ENCODE results near the gene CLDN12. TPM values are rescaled to one million over a fixed set of nuclear protein-coding genes. Genes with fewer than 3 reads are reported as not detected.

The CLDN12 gene
- total RNA-seq (10 to 100 TPM; 25.3 to 47.6 (median 38.2) TPM), polyA plus RNA-seq (10 to 100 TPM; 12.6 to 38.3 TPM)
- long read RNA-seq, donor 1, transcript CLDN12-201 (3 exons, 3,565 nt) = minor isoform, 6 of 53 reads
- long read RNA-seq, donor 1, transcript CLDN12-213 (4 exons, 1,098 nt) = major isoform, 27 of 53 reads
- long read RNA-seq, donor 1, partial matches to known transcripts = 0 of 53 reads
- long read RNA-seq, donor 1, other reads (novel, unspliced or antisense) = 14 of 53 reads
- long read RNA-seq, donor 2, transcript CLDN12-213 (4 exons, 1,098 nt) = major isoform, 33 of 59 reads
- long read RNA-seq, donor 2, transcript CLDN12-207 (3 exons, 724 nt) = minor isoform, 6 of 59 reads
- long read RNA-seq, donor 2, partial matches to known transcripts = 0 of 59 reads
- long read RNA-seq, donor 2, other reads (novel, unspliced or antisense) = 12 of 59 reads
- long read RNA-seq, donor 3, transcript CLDN12-201 (3 exons, 3,565 nt) = minor isoform, 8 of 113 reads
- long read RNA-seq, donor 3, transcript CLDN12-213 (4 exons, 1,098 nt) = major isoform, 40 of 113 reads
- long read RNA-seq, donor 3, partial matches to known transcripts = 34 of 113 reads
- long read RNA-seq, donor 3, other reads (novel, unspliced or antisense) = 25 of 113 reads

- Histone ChIP-seq H3K27ac (peak within 1 kb of the TSS; percentile 64 to 92 (median 88)), H3K4me1 (peaks cover 0 to 44% (median 26%) of the 10 kb centered on the region in 9 donors), H3K4me3 (peak within 1 kb of the TSS; percentile 50 to 85 (median 64)), H3K27me3 (no peaks in the 10 kb centered on the region), H3K36me3 (peaks cover 0 to 33% (median 13%) of the 10 kb centered on the region in 9 donors), H3K9me3 (peaks cover 0 to 13% (median 0%) of the 10 kb centered on the region in 11 donors)
- TF ChIP-seq, protein P1, sequence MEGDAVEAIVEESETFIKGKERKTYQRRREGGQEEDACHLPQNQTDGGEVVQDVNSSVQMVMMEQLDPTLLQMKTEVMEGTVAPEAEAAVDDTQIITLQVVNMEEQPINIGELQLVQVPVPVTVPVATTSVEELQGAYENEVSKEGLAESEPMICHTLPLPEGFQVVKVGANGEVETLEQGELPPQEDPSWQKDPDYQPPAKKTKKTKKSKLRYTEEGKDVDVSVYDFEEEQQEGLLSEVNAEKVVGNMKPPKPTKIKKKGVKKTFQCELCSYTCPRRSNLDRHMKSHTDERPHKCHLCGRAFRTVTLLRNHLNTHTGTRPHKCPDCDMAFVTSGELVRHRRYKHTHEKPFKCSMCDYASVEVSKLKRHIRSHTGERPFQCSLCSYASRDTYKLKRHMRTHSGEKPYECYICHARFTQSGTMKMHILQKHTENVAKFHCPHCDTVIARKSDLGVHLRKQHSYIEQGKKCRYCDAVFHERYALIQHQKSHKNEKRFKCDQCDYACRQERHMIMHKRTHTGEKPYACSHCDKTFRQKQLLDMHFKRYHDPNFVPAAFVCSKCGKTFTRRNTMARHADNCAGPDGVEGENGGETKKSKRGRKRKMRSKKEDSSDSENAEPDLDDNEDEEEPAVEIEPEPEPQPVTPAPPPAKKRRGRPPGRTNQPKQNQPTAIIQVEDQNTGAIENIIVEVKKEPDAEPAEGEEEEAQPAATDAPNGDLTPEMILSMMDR (IDR thresholded peaks at IDR 0.05) = no peak
- 0 to 1% methylated on average over 35 of the region's 35 CpGs for WGBS, 2 donors
- intact Hi-C loops (cut with DNase I) = loop anchor here in 5 of 10 donors (2.0 to 10.0 kb wide), 3 partner anchors 56 to 159 kb away; partner anchors contain the start of genes GTPBP10 (in 4 of the 5) and CFAP69 (in 1 of the 5)
- ATAC-seq (peak; percentile 94 to 98 (median 96)), DNase-seq (peak; percentile 81 to 89)
These were observed at the start of gene CLDN12 for GRCh38 chr7:90403174-90404113. TSS of gene CLDN12 (plus strand) at chr7:90403461. CDS start at chr7:90412677, 9,216 bp downstream.

DNA sequence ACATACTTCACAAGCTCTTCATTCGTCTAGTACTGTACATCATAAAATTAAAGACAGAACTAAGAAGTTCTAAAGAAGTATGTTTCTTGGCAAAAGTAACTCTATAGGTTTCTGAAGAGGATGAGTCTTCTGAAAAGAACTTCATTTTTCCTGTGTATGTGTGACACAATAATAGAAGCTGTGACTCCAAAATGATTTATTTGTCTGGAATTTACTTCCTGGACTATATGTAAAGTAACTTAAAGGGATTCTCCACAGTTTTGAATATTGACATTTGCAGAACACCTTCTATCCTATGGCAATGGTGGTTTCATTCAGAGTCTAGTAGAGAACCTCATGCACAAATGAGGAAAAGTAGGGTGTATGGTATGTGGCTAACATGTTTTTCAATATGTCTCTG lies 19.8 kb upstream of the CLDN12 start:
- no peak for ATAC-seq
- intact Hi-C loops (cut with DNase I) = no loop called here
- WGBS, 2 donors = 91 to 94% methylated on average over 1 of the region's 1 CpG

GRCh38 chr7:90383861-90384260 lies 19.4 kb upstream of the CLDN12 start:
- ATAC-seq (no peak), DNase-seq (no peak)
- Histone ChIP-seq H3K4me3 (no peak overlapping the region), H3K27me3 (no peaks in the 10 kb centered on the region), H3K9me3 (peaks cover 0 to 13% (median 0%) of the 10 kb centered on the region in 11 donors), H3K4me1 (peaks cover 0 to 6% (median 0%) of the 10 kb centered on the region in 9 donors), H3K36me3 (peaks cover 0 to 89% (median 52%) of the 10 kb centered on the region in 9 donors), H3K27ac (no peak overlapping the region)
- 95 to 97% methylated on average over 3 of the region's 3 CpGs for WGBS, 2 donors
- intact Hi-C loops (cut with DNase I) = no loop called here
- TF ChIP-seq, protein P1 (IDR thresholded peaks at IDR 0.05) = no peak

More for the DNA sequence above, 19.8 kb upstream of the CLDN12 start:
- no peak overlapping the region for H3K4me3 ChIP-seq
- DNase-seq = no peak
- H3K4me1 ChIP-seq = peaks cover 0 to 6% (median 0%) of the 10 kb centered on the region in 9 donors
- peaks cover 0 to 13% (median 0%) of the 10 kb centered on the region in 11 donors for H3K9me3 ChIP-seq
- no peaks in the 10 kb centered on the region for H3K27me3 ChIP-seq
- peaks cover 0 to 93% (median 52%) of the 10 kb centered on the region in 9 donors for H3K36me3 ChIP-seq
- H3K27ac ChIP-seq = no peak overlapping the region
- TF ChIP-seq, protein P1 (IDR thresholded peaks at IDR 0.05) = no peak
